Left lobe of liver (tissue), 2 donors: ENCODE measurements around the gene PANK3. TPM values are rescaled to one million over a fixed set of nuclear protein-coding genes. Genes with fewer than 3 reads are reported as not detected.
"Not testable (repeated sequence)": the region's sequence is repeated elsewhere in the genome, so short reads cannot be mapped to it uniquely, and the experiment has no call there.

Experiments
- ATAC-seq: fragments of 200-7000 bp; cut with Tn5 transposase; one replicate; pipeline ENCODE4 v1.9.1; 2020; ENCODE audit warnings: mild to moderate bottlenecking, moderate library complexity
- DNase-seq: peaks from one replicate; pipeline ENCODE4 v3.0.0-alpha.2; 2020; ENCODE audit warnings: low spot score
- total RNA-seq: library from RNA; stranded (reverse); gene quantifications from one replicate; pipeline ENCODE4 v1.2.1, GENCODE V29; 2021
- donor health status: DM: no; HTN: no; CAD: no; lungs with moderate emphysema.
- donor health status: DM: no; HTN: yes; CAD: no.

The PANK3 gene
- total RNA-seq, 1 donor from 2014 or later, result 41.3 TPM

- DNase-seq, result no peak
- no peak for ATAC-seq
These were observed 21.8 kb downstream of the PANK3 start for GRCh38 chr5:168557389-168557788.

- no peak for ATAC-seq
- DNase-seq, result no peak
These were observed 25.6 kb downstream of the PANK3 start for GRCh38 chr5:168553377-168554130.

GRCh38 chr5:168552146-168552545, 27.0 kb downstream of the PANK3 start:
- DNase-seq (no peak), ATAC-seq (no peak)

- no peak for ATAC-seq
- DNase-seq, result no peak
These were observed 28.5 kb downstream of the PANK3 start for GRCh38 chr5:168550656-168551055.

- ATAC-seq, result no peak
- no peak for DNase-seq
These were observed 29.6 kb downstream of the PANK3 start for GRCh38 chr5:168549554-168549953.

GRCh38 chr5:168537176-168537575, 42.0 kb downstream of the PANK3 start:
- DNase-seq, result no peak

GRCh38 chr5:168534351-168534750, 44.8 kb downstream of the PANK3 start:
- ATAC-seq, DNase-seq: not testable (repeated sequence)

More at GRCh38 chr5:168537176-168537575, 42.0 kb downstream of the PANK3 start:
- ATAC-seq, result no peak

- DNase-seq (no peak), ATAC-seq (no peak)
These were observed 46.9 kb downstream of the PANK3 start for GRCh38 chr5:168531987-168532864.

- no peak for DNase-seq
- no peak for ATAC-seq
These were observed 48.0 kb downstream of the PANK3 start for GRCh38 chr5:168531191-168531590.

GRCh38 chr5:168530621-168531150, 48.5 kb downstream of the PANK3 start:
- ATAC-seq (no peak), DNase-seq (no peak)

GRCh38 chr5:168529374-168530234, 49.6 kb downstream of the PANK3 start:
- DNase-seq (no peak), ATAC-seq (no peak)

GRCh38 chr5:168528521-168529373, 50.4 kb downstream of the PANK3 start, which contains the start of gene FBLL1:
FBLL1 (plus strand) TSS chr5:168529305; CDS start chr5:168529505, 200 bp downstream.
- DNase-seq, result no peak
- ATAC-seq, result peak; percentile 53

GRCh38 chr5:168527756-168528295, 51.3 kb downstream of the PANK3 start:
- ATAC-seq, result no peak
- DNase-seq, result no peak

- DNase-seq (no peak), ATAC-seq (peak; percentile 52)
These were observed 53.3 kb downstream of the PANK3 start for GRCh38 chr5:168525856-168526255.

- ATAC-seq (no peak), DNase-seq (no peak)
These were observed 65.2 kb downstream of the PANK3 start for GRCh38 chr5:168513861-168514428.

GRCh38 chr5:168502563-168503237, 76.5 kb downstream of the PANK3 start:
- no peak for ATAC-seq
- no peak for DNase-seq
